Mesothelial cell of epicardium (in vitro differentiated cells): Measurements from ENCODE around the gene XYLT1. TPM values are rescaled to one million over a fixed set of nuclear protein-coding genes. Genes with fewer than 3 reads are reported as not detected.

Source experiments
- DNase-seq, 2 experiments: peaks; one replicate each; pipeline ENCODE4 v3.0.0; 2021; ENCODE audit warnings: low spot score in 2 of 2; ENCODE audit not compliant: unreplicated experiment in 2 of 2
- H3K27ac Mint-ChIP-seq: 2 replicates; pipeline ENCODE4 v1.8.0; 2021; ENCODE audit warnings: mixed read lengths
- H3K27me3 Mint-ChIP-seq: 2 replicates; pipeline ENCODE4 v1.8.0; 2021; ENCODE audit warnings: low read depth, mixed read lengths
- H3K36me3 Mint-ChIP-seq: 2 replicates; pipeline ENCODE4 v1.8.0; 2021; ENCODE audit warnings: mixed read lengths
- H3K4me1 Mint-ChIP-seq: 2 replicates; pipeline ENCODE4 v1.8.0; 2021; ENCODE audit warnings: mixed read lengths
- H3K4me3 Mint-ChIP-seq: 2 replicates; pipeline ENCODE4 v1.8.0; 2021; ENCODE audit warnings: mild to moderate bottlenecking, moderate library complexity, mixed read lengths
- H3K9me3 Mint-ChIP-seq: 2 replicates; pipeline ENCODE4 v1.8.0; 2021; ENCODE audit warnings: mixed read lengths
- CTCF ChIP-seq: fragments of 200-600 bp; sonication (generic); IDR thresholded peaks from one replicate; pipeline ENCODE4 v1.5.0; 2021; ENCODE audit warnings: antibody characterized with exemption; ENCODE audit not compliant: unreplicated experiment
- total RNA-seq: library from RNA; stranded (reverse); gene quantifications from 3 replicates; pipeline ENCODE4 v1.2.1, GENCODE V29; 2021

Gene XYLT1
- total RNA-seq, 1 donor from 2014 or later = 15.2 TPM

GRCh38 chr16:17155936-17156335, 314.8 kb downstream of the XYLT1 start:
- Mint-ChIP-seq H3K27ac (no peak overlapping the region), H3K27me3 (no peaks in the 10 kb centered on the region), H3K9me3 (no peaks in the 10 kb centered on the region), H3K36me3 (no peaks in the 10 kb centered on the region), H3K4me1 (no peaks in the 10 kb centered on the region), H3K4me3 (no peak overlapping the region)
- no peak for DNase-seq
- TF ChIP-seq CTCF = no peak

- Mint-ChIP-seq H3K27me3 (no peaks in the 10 kb centered on the region), H3K4me3 (no peak overlapping the region), H3K4me1 (no peaks in the 10 kb centered on the region), H3K36me3 (no peaks in the 10 kb centered on the region), H3K9me3 (no peaks in the 10 kb centered on the region), H3K27ac (no peak overlapping the region)
- no peak for DNase-seq
- TF ChIP-seq CTCF = no peak
These were observed 315.3 kb downstream of the XYLT1 start for GRCh38 chr16:17155485-17155884.

GRCh38 chr16:17154981-17155380, 315.8 kb downstream of the XYLT1 start:
- Mint-ChIP-seq H3K27ac (no peak overlapping the region), H3K4me1 (no peaks in the 10 kb centered on the region), H3K4me3 (no peak overlapping the region), H3K9me3 (no peaks in the 10 kb centered on the region), H3K27me3 (no peaks in the 10 kb centered on the region), H3K36me3 (no peaks in the 10 kb centered on the region)
- TF ChIP-seq CTCF = no peak
- no peak for DNase-seq

- Mint-ChIP-seq H3K36me3 (no peaks in the 10 kb centered on the region), H3K9me3 (no peaks in the 10 kb centered on the region), H3K4me1 (no peaks in the 10 kb centered on the region), H3K27ac (no peak overlapping the region), H3K4me3 (no peak overlapping the region), H3K27me3 (no peaks in the 10 kb centered on the region)
- no peak for TF ChIP-seq CTCF
- no peak for DNase-seq
These were observed 318.4 kb downstream of the XYLT1 start for GRCh38 chr16:17152311-17152710.

- Mint-ChIP-seq H3K27ac (no peak overlapping the region), H3K27me3 (no peaks in the 10 kb centered on the region), H3K9me3 (no peaks in the 10 kb centered on the region), H3K36me3 (no peaks in the 10 kb centered on the region), H3K4me1 (no peaks in the 10 kb centered on the region), H3K4me3 (no peak overlapping the region)
- DNase-seq = no peak
- TF ChIP-seq CTCF = no peak
These were observed 319.4 kb downstream of the XYLT1 start for GRCh38 chr16:17151335-17151734.

- no peak overlapping the region for H3K4me3 Mint-ChIP-seq
- no peaks in the 10 kb centered on the region for H3K9me3 Mint-ChIP-seq
- H3K4me1 Mint-ChIP-seq = no peaks in the 10 kb centered on the region
These were observed 320.8 kb downstream of the XYLT1 start for GRCh38 chr16:17149904-17150483.

More at GRCh38 chr16:17149904-17150483, 320.8 kb downstream of the XYLT1 start:
- no peak overlapping the region for H3K27ac Mint-ChIP-seq
- no peaks in the 10 kb centered on the region for H3K36me3 Mint-ChIP-seq
- TF ChIP-seq CTCF = no peak
- DNase-seq = no peak
- H3K27me3 Mint-ChIP-seq = no peaks in the 10 kb centered on the region
